SK-N-SH (cell line): Measurements from ENCODE around the gene AFF1.

Experiments
- CHD2 ChIP-seq: fragments of 150-350 bp; IDR thresholded peaks from 2 replicates; pipeline ENCODE4 v1.6.1; 2018; ENCODE audit warnings: low read length; ENCODE audit not compliant: partially characterized antibody
- FOXM1 ChIP-seq: IDR thresholded peaks from 2 replicates; pipeline ENCODE4 v1.4.0; 2012; ENCODE audit warnings: low read depth, mild to moderate bottlenecking
- MXI1 ChIP-seq: IDR thresholded peaks from 2 replicates; pipeline ENCODE4 v1.6.1; 2012; ENCODE audit warnings: mild to moderate bottlenecking, low read depth, low read length, improper control_type of control experiment
- RAD21 ChIP-seq: IDR thresholded peaks from 2 replicates; pipeline ENCODE4 v1.6.1; 2012; ENCODE audit warnings: mild to moderate bottlenecking, low read length
- RXRA ChIP-seq: IDR thresholded peaks from 2 replicates; pipeline ENCODE4 v1.4.0; 2012; ENCODE audit warnings: low read depth, mild to moderate bottlenecking, borderline replicate concordance
- SIN3A ChIP-seq: IDR thresholded peaks from 2 replicates; pipeline ENCODE4 v1.6.1; 2012; ENCODE audit warnings: low read depth, mild to moderate bottlenecking, low read length, moderate library complexity, borderline replicate concordance
- SMC3 ChIP-seq: IDR thresholded peaks from 2 replicates; pipeline ENCODE4 v1.6.1; 2012; ENCODE audit warnings: low read depth, low read length, improper control_type of control experiment
- TAF1 ChIP-seq: IDR thresholded peaks from 2 replicates; pipeline ENCODE4 v1.6.1; 2012; ENCODE audit warnings: low read depth, mild to moderate bottlenecking, low read length, moderate library complexity, borderline replicate concordance
- TCF12 ChIP-seq: IDR thresholded peaks from 2 replicates; pipeline ENCODE4 v1.4.0; 2012
- TF ChIP-seq, protein P1 (sequence below): IDR thresholded peaks from 2 replicates; pipeline ENCODE4 v1.6.1; 2012; ENCODE audit warnings: mild to moderate bottlenecking, low read depth, low read length, moderate library complexity
- TF ChIP-seq, protein P2 (sequence below): fragments of 200-600 bp; sonication (generic); IDR thresholded peaks from 2 replicates; pipeline ENCODE4 v1.6.1; 2017; ENCODE audit warnings: antibody characterized with exemption, mild to moderate bottlenecking, moderate library complexity
- TF ChIP-seq, protein P3 (sequence below): IDR thresholded peaks from 2 replicates; pipeline ENCODE4 v1.4.0; 2012; ENCODE audit warnings: low read depth

DNA sequence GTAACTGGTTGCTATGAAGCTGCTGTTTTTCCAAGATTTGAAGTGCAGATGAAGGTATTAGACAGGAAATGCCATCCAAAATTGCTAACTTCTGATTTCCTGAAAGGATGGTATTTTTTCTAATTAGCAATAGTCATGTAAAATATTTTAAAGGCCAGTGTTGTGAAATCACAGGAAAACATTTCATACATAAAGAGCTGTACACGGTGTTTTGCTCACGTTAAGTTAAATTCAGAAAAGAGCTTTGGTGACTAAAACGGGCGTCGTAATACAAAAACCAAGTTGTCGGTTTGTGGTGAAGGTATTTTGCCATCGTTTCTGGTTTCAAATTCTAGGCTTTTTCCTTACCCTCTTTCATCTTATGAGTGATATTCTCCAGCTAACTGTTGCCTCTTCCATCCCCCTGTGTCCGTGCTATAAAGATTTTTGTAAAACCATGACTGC is 39.8 kb downstream of the AFF1 start:
- TF ChIP-seq, protein P1, sequence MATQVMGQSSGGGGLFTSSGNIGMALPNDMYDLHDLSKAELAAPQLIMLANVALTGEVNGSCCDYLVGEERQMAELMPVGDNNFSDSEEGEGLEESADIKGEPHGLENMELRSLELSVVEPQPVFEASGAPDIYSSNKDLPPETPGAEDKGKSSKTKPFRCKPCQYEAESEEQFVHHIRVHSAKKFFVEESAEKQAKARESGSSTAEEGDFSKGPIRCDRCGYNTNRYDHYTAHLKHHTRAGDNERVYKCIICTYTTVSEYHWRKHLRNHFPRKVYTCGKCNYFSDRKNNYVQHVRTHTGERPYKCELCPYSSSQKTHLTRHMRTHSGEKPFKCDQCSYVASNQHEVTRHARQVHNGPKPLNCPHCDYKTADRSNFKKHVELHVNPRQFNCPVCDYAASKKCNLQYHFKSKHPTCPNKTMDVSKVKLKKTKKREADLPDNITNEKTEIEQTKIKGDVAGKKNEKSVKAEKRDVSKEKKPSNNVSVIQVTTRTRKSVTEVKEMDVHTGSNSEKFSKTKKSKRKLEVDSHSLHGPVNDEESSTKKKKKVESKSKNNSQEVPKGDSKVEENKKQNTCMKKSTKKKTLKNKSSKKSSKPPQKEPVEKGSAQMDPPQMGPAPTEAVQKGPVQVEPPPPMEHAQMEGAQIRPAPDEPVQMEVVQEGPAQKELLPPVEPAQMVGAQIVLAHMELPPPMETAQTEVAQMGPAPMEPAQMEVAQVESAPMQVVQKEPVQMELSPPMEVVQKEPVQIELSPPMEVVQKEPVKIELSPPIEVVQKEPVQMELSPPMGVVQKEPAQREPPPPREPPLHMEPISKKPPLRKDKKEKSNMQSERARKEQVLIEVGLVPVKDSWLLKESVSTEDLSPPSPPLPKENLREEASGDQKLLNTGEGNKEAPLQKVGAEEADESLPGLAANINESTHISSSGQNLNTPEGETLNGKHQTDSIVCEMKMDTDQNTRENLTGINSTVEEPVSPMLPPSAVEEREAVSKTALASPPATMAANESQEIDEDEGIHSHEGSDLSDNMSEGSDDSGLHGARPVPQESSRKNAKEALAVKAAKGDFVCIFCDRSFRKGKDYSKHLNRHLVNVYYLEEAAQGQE = no peak
- TF ChIP-seq SMC3 (no peak), RAD21 (no peak), TAF1 (no peak), FOXM1 (no peak), RXRA (no peak), TCF12 (no peak), MXI1 (no peak), CHD2 (no peak), SIN3A (no peak)
- TF ChIP-seq, protein P2, sequence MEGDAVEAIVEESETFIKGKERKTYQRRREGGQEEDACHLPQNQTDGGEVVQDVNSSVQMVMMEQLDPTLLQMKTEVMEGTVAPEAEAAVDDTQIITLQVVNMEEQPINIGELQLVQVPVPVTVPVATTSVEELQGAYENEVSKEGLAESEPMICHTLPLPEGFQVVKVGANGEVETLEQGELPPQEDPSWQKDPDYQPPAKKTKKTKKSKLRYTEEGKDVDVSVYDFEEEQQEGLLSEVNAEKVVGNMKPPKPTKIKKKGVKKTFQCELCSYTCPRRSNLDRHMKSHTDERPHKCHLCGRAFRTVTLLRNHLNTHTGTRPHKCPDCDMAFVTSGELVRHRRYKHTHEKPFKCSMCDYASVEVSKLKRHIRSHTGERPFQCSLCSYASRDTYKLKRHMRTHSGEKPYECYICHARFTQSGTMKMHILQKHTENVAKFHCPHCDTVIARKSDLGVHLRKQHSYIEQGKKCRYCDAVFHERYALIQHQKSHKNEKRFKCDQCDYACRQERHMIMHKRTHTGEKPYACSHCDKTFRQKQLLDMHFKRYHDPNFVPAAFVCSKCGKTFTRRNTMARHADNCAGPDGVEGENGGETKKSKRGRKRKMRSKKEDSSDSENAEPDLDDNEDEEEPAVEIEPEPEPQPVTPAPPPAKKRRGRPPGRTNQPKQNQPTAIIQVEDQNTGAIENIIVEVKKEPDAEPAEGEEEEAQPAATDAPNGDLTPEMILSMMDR = no peak
- TF ChIP-seq, protein P3, sequence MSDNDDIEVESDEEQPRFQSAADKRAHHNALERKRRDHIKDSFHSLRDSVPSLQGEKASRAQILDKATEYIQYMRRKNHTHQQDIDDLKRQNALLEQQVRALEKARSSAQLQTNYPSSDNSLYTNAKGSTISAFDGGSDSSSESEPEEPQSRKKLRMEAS = no peak
